Hepatocyte (in vitro differentiated cells): ENCODE measurements around the gene LRRC9. TPM values are rescaled to one million over a fixed set of nuclear protein-coding genes. Genes with fewer than 3 reads are reported as not detected.
"Not testable (repeated sequence)": the region's sequence is repeated elsewhere in the genome, so short reads cannot be mapped to it uniquely, and the experiment has no call there.

ENCODE experiments used
- DNase-seq: peaks from one replicate; pipeline ENCODE4 v3.0.0-alpha.2; 2016; ENCODE audit warnings: low spot score
- H2AFZ ChIP-seq: fragments of 200-600 bp; sonication (generic); 2 replicates; pipeline ENCODE4 v1.6.0; 2016; ENCODE audit warnings: antibody characterized with exemption, mild to moderate bottlenecking
- H3K27ac ChIP-seq: fragments of 200-600 bp; sonication (generic); 2 replicates; pipeline ENCODE4 v1.5.1; 2016; ENCODE audit warnings: mild to moderate bottlenecking
- H3K27me3 ChIP-seq: fragments of 200-600 bp; sonication (generic); 2 replicates; pipeline ENCODE4 v1.6.1; 2016
- H3K36me3 ChIP-seq: fragments of 200-600 bp; sonication (generic); replicated peaks from 2 replicates; pipeline ENCODE4 v1.5.1; 2016; ENCODE audit warnings: low read depth; ENCODE audit not compliant: insufficient read depth
- H3K4me1 ChIP-seq: fragments of 200-600 bp; sonication (generic); 2 replicates; pipeline ENCODE4 v1.5.1; 2016; ENCODE audit warnings: mild to moderate bottlenecking, moderate library complexity; ENCODE audit not compliant: insufficient read depth
- H3K4me2 ChIP-seq: fragments of 200-600 bp; sonication (generic); 2 replicates; pipeline ENCODE4 v1.6.0; 2016
- H3K4me3 ChIP-seq: fragments of 200-600 bp; sonication (generic); 2 replicates; pipeline ENCODE4 v1.5.1; 2016; ENCODE audit warnings: mild to moderate bottlenecking
- H3K79me2 ChIP-seq: fragments of 200-600 bp; sonication (generic); 2 replicates; pipeline ENCODE4 v1.6.0; 2017; ENCODE audit warnings: mild to moderate bottlenecking
- H3K9me2 ChIP-seq: fragments of 200-600 bp; sonication (generic); replicated peaks from 2 replicates; pipeline ENCODE4 v1.6.0; 2017; ENCODE audit warnings: mild to moderate bottlenecking; ENCODE audit not compliant: insufficient read depth
- H3K9me3 ChIP-seq: fragments of 200-600 bp; sonication (generic); 2 replicates; pipeline ENCODE4 v1.5.1; 2016; ENCODE audit warnings: low read depth, mild to moderate bottlenecking
- H4K20me1 ChIP-seq: fragments of 200-600 bp; sonication (generic); 2 replicates; pipeline ENCODE4 v1.6.0; 2016; ENCODE audit warnings: mild to moderate bottlenecking; ENCODE audit not compliant: insufficient read depth, poor library complexity, severe bottlenecking
- EZH2 ChIP-seq: fragments of 200-600 bp; sonication (generic); IDR thresholded peaks from 2 replicates; pipeline ENCODE4 v1.6.1; 2016; ENCODE audit warnings: antibody characterized with exemption, mild to moderate bottlenecking, borderline replicate concordance
- EZH2phosphoT487 ChIP-seq: fragments of 200-600 bp; sonication (generic); IDR thresholded peaks from one replicate; pipeline ENCODE4 v1.6.1; 2018; ENCODE audit warnings: antibody characterized with exemption, mild to moderate bottlenecking, low read depth, moderate library complexity; ENCODE audit not compliant: unreplicated experiment, severe bottlenecking
- WGBS: methylation state at CpG from one replicate; pipeline ENCODE4 v1.1.6; 2016; ENCODE audit warnings: low lambda C conversion rate; ENCODE audit errors: missing lambda C conversion rate; 5-methylcytosine and 5-hydroxymethylcytosine counted together
- polyA plus RNA-seq: library from polyadenylated mRNA; unstranded; fragments of >200 nt; fragmentation: Nextera tagmentation; extraction: Ambion mirVana; gene quantifications from 2 replicates; pipeline ENCODE4 v1.2.1, GENCODE V29; 2016
- total RNA-seq: library from RNA; depleted of rRNA; stranded (reverse); fragments of >200 nt; gene quantifications from 2 replicates; pipeline ENCODE4 v1.2.3, GENCODE V29; 2014
- TF ChIP-seq, protein P1 (sequence below): fragments of 200-600 bp; sonication (generic); IDR thresholded peaks from 2 replicates; pipeline ENCODE4 v1.5.1; 2016; ENCODE audit warnings: antibody characterized with exemption, mild to moderate bottlenecking; ENCODE audit not compliant: poor library complexity

The LRRC9 gene
- total and polyA plus RNA-seq, 2 experiments from 2014 or later: 0.13 to 2.1 TPM

DNA sequence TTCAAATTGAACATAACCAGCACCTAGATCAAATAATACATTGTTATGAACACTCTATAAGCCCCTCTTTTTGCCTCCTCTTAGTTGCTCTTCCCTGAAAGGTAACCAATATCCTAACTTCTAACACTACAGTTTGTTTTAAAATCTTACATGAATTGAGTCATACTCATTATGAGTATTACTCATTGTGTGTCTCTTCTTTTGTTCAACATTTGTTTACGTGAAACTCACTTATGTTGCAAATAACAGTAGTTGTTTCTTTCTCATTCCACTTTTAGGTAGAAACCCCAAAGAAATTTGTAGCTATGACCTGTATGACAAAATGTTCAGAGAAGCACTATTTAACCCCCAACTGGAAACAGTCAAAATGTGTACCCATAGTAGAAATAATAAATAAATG is 6.6 kb downstream of the LRRC9 start:
- no peaks in the 10 kb centered on the region for H3K9me2 ChIP-seq
- no peaks in the 10 kb centered on the region for H4K20me1 ChIP-seq
- H3K27me3 ChIP-seq: no peaks in the 10 kb centered on the region
- H3K79me2 ChIP-seq: no peaks in the 10 kb centered on the region
- H3K4me2 ChIP-seq: no peak overlapping the region
- H3K9me3 ChIP-seq: no peaks in the 10 kb centered on the region
- H3K27ac ChIP-seq: no peak overlapping the region
- DNase-seq: no peak
- H2AFZ ChIP-seq: no peak overlapping the region
- no peaks in the 10 kb centered on the region for H3K4me1 ChIP-seq
- 92% methylated on average over 1 of the region's 1 CpG for WGBS
- TF ChIP-seq, protein P1, sequence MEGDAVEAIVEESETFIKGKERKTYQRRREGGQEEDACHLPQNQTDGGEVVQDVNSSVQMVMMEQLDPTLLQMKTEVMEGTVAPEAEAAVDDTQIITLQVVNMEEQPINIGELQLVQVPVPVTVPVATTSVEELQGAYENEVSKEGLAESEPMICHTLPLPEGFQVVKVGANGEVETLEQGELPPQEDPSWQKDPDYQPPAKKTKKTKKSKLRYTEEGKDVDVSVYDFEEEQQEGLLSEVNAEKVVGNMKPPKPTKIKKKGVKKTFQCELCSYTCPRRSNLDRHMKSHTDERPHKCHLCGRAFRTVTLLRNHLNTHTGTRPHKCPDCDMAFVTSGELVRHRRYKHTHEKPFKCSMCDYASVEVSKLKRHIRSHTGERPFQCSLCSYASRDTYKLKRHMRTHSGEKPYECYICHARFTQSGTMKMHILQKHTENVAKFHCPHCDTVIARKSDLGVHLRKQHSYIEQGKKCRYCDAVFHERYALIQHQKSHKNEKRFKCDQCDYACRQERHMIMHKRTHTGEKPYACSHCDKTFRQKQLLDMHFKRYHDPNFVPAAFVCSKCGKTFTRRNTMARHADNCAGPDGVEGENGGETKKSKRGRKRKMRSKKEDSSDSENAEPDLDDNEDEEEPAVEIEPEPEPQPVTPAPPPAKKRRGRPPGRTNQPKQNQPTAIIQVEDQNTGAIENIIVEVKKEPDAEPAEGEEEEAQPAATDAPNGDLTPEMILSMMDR: no peak
- TF ChIP-seq EZH2phosphoT487 (no peak), EZH2 (no peak)
- H3K4me3 ChIP-seq: no peak overlapping the region
- no peaks in the 10 kb centered on the region for H3K36me3 ChIP-seq

- Histone ChIP-seq H3K4me3 (no peak overlapping the region), H3K27me3 (no peaks in the 10 kb centered on the region), H3K9me2 (no peaks in the 10 kb centered on the region), H3K79me2 (no peaks in the 10 kb centered on the region), H3K27ac (no peak overlapping the region), H2AFZ (no peak overlapping the region), H3K4me1 (no peaks in the 10 kb centered on the region), H3K9me3 (no peaks in the 10 kb centered on the region), H3K4me2 (no peak overlapping the region), H3K36me3 (no peaks in the 10 kb centered on the region), H4K20me1 (no peaks in the 10 kb centered on the region)
- DNase-seq: no peak
- TF ChIP-seq EZH2phosphoT487 (no peak), EZH2 (no peak)
- TF ChIP-seq, protein P1: no peak
- WGBS: 88% methylated on average over 1 of the region's 1 CpG
These were observed 11.3 kb downstream of the LRRC9 start for GRCh38 chr14:59931237-59931636.

GRCh38 chr14:59936145-59936544 is 16.2 kb downstream of the LRRC9 start:
- no peaks in the 10 kb centered on the region for H3K9me3 ChIP-seq
- TF ChIP-seq EZH2: no peak
- TF ChIP-seq, protein P1: no peak
- no peak for TF ChIP-seq EZH2phosphoT487
- H3K27ac ChIP-seq: no peak overlapping the region
- H3K36me3 ChIP-seq: no peaks in the 10 kb centered on the region
- 60% methylated on average over 1 of the region's 1 CpG for WGBS
- no peaks in the 10 kb centered on the region for H3K9me2 ChIP-seq
- H4K20me1 ChIP-seq: no peaks in the 10 kb centered on the region
- no peak for DNase-seq
- H3K4me2 ChIP-seq: no peak overlapping the region
- no peaks in the 10 kb centered on the region for H3K27me3 ChIP-seq
- H2AFZ ChIP-seq: no peak overlapping the region
- H3K4me3 ChIP-seq: no peak overlapping the region
- no peaks in the 10 kb centered on the region for H3K4me1 ChIP-seq
- H3K79me2 ChIP-seq: no peaks in the 10 kb centered on the region

- Histone ChIP-seq H3K4me1 (no peaks in the 10 kb centered on the region), H3K27ac (no peak overlapping the region), H3K4me2 (no peak overlapping the region), H3K27me3 (no peaks in the 10 kb centered on the region), H4K20me1 (no peaks in the 10 kb centered on the region), H3K9me2 (no peaks in the 10 kb centered on the region), H3K36me3 (no peaks in the 10 kb centered on the region), H3K9me3 (no peaks in the 10 kb centered on the region), H2AFZ (no peak overlapping the region), H3K79me2 (no peaks in the 10 kb centered on the region), H3K4me3 (no peak overlapping the region)
- WGBS: 82% methylated on average over 3 of the region's 3 CpGs
- DNase-seq: no peak
- no peak for TF ChIP-seq EZH2phosphoT487
- TF ChIP-seq, protein P1: no peak
- no peak for TF ChIP-seq EZH2
These were observed 19.9 kb downstream of the LRRC9 start for GRCh38 chr14:59939828-59940227.

- WGBS: 90% methylated on average over 10 of the region's 10 CpGs
- DNase-seq, H3K36me3 ChIP-seq, H2AFZ ChIP-seq, H4K20me1 ChIP-seq, H3K27ac ChIP-seq, H3K4me1 ChIP-seq, H3K4me2 ChIP-seq, H3K9me2 ChIP-seq, H3K79me2 ChIP-seq, H3K9me3 ChIP-seq, H3K4me3 ChIP-seq, H3K27me3 ChIP-seq: not testable (repeated sequence)
These were observed 22.4 kb downstream of the LRRC9 start for GRCh38 chr14:59942296-59942862.
